Ascending aorta (tissue), 2 donors: Measurements from ENCODE around the gene FOXRED2. TPM values are rescaled to one million over a fixed set of nuclear protein-coding genes. Genes with fewer than 3 reads are reported as not detected.

ENCODE experiments used
- DNase-seq, 2 donors: peaks; one replicate each; pipeline ENCODE4 v3.0.0-alpha.2; 2019; ENCODE audit warnings: low spot score in 2 of 2
- H3K27ac ChIP-seq, 2 donors: fragments of 200-600 bp; sonication (generic); one replicate each; pipeline ENCODE4 v1.5.1; 2016 to 2017; ENCODE audit warnings: mild to moderate bottlenecking in 1 of 2
- H3K27me3 ChIP-seq: fragments of 200-600 bp; sonication (generic); one replicate; pipeline ENCODE4 v1.5.1; 2017
- H3K36me3 ChIP-seq, 2 donors: fragments of 200-600 bp; sonication (generic); one replicate each; pipeline ENCODE4 v1.5.1; 2016
- H3K4me1 ChIP-seq, 2 donors: fragments of 200-600 bp; sonication (generic); one replicate each; pipeline ENCODE4 v1.5.1; 2016 to 2017; ENCODE audit warnings: mild to moderate bottlenecking in 1 of 2
- H3K4me3 ChIP-seq, 2 donors: fragments of 200-600 bp; sonication (generic); one replicate each; pipeline ENCODE4 v1.5.1; 2016 to 2017; ENCODE audit warnings: mild to moderate bottlenecking in 1 of 2
- H3K9me3 ChIP-seq, 2 donors: fragments of 200-600 bp; sonication (generic); one replicate each; pipeline ENCODE4 v1.5.1; 2016
- CTCF ChIP-seq, 3 experiments: fragments of 200-600 bp in 2 of 3; fragments of 450-650 bp in 1 of 3; sonication (generic) in 2 of 3; IDR thresholded peaks; one replicate each; pipeline ENCODE4 v1.5.1; 2016 to 2019; ENCODE audit warnings: antibody characterized with exemption in 3 of 3, mild to moderate bottlenecking in 1 of 3, moderate library complexity in 1 of 3
- intact Hi-C: fragments of 100-400 bp; cut with DNase I; formaldehyde crosslinking; loops from one replicate; pipeline ENCODE4 v1.15.1; 2023
- total RNA-seq: library from RNA; depleted of rRNA; stranded (reverse); fragments of >200 nt; gene quantifications from one replicate; pipeline ENCODE4 v1.1.0, GENCODE V29; 2016

Gene FOXRED2
- 25.9 TPM for total RNA-seq

DNA sequence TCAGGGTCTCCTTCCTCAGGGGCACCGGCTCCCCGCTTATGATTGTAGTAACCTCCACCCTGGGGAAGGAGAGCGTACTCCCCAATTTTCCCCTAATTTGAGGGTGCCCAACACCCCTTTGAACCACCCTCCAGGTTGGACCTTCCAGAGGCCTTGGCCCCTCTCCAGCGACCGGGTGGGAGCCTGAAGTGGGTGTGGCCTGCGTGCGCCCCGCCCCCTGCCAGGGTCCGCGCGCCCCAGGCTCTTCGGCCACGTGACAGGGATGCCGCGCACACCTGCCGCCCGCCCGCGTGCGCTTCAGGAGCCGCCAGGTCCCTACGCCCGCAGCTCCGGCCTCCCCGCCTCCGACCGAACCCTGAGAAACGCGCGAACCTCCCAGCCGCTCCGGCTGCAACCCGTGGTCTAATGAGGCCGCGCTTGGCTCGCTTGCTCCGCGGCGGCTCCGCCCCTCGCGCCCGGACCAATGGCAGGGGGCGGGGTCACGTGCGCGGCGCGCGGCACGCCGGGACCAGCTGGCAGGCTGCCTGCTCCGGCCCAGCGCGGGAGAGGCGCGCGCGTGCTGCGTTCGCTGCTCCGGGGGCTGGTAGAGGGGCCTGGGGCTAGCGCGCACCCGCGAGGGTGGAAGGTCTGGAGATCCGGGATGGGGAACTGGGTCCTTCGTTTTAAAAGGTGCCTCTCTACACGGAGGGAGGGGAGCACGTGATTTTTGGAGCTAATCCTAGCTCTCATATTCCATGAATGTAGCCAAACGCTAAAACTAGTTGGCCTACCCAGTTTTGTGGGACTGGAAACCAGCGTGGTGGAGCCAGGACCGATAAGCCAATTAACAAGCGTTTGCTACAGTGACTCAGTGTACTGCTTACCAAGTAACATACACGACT lies at the start of gene FOXRED2:
FOXRED2 (minus strand) TSS at position 404 of the 881 bp plus-strand sequence. CDS start 618 bp downstream, outside the sequence.
- TF ChIP-seq CTCF (IDR thresholded peaks at IDR 0.05), result no peak
- peak; percentile 43 to 92 for DNase-seq
- Histone ChIP-seq H3K36me3 (peaks cover 17 to 23% of the 10 kb centered on the region in 2 donors), H3K27ac (peak within 1 kb of the TSS; percentile 76 to 87), H3K4me1 (peaks cover 6 to 13% of the 10 kb centered on the region in 2 donors), H3K27me3 (no peaks in the 10 kb centered on the region), H3K4me3 (peak within 1 kb of the TSS; percentile 70 to 71), H3K9me3 (no peaks in the 10 kb centered on the region)
- intact Hi-C loops, result no loop called here

DNA sequence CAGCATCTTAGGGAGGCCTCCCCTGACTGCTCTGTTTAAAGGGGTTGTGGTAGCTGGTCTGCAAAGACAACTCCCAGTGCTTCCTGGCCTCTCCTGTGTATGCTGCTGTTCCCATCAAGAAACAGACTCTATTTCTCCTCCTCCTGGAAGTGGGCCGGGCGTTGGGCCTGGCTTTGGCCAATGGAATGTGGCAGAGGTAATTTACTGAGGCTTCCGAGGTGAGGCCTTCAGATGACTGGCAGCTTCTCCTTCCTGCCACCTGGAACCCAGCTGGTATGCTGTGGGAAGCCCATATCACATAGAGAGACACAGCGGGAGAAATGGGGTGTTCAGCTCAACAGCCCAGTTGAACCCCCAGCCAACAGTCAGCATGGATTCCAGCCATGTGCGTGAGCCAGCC lies 47.3 kb upstream of the FOXRED2 start:
- H3K27me3 ChIP-seq, result no peaks in the 10 kb centered on the region

GRCh38 chr22:36552289-36552688 lies 45.4 kb upstream of the FOXRED2 start:
- H3K36me3 ChIP-seq, result no peaks in the 10 kb centered on the region
- intact Hi-C loops, result no loop called here
- no peaks in the 10 kb centered on the region for H3K27me3 ChIP-seq
- TF ChIP-seq CTCF (IDR thresholded peaks at IDR 0.05), result no peak
- DNase-seq, result no peak
- H3K4me1 ChIP-seq, result no peaks in the 10 kb centered on the region
- H3K9me3 ChIP-seq, result no peaks in the 10 kb centered on the region
- no peak overlapping the region for H3K27ac ChIP-seq
- H3K4me3 ChIP-seq, result no peak overlapping the region

More for the DNA sequence above, 47.3 kb upstream of the FOXRED2 start:
- TF ChIP-seq CTCF (IDR thresholded peaks at IDR 0.05), result no peak
- no peaks in the 10 kb centered on the region for H3K9me3 ChIP-seq
- no peaks in the 10 kb centered on the region for H3K36me3 ChIP-seq
- DNase-seq, result no peak
- intact Hi-C loops, result no loop called here
- H3K4me3 ChIP-seq, result no peak overlapping the region
- H3K4me1 ChIP-seq, result no peaks in the 10 kb centered on the region
- no peak overlapping the region for H3K27ac ChIP-seq

DNA sequence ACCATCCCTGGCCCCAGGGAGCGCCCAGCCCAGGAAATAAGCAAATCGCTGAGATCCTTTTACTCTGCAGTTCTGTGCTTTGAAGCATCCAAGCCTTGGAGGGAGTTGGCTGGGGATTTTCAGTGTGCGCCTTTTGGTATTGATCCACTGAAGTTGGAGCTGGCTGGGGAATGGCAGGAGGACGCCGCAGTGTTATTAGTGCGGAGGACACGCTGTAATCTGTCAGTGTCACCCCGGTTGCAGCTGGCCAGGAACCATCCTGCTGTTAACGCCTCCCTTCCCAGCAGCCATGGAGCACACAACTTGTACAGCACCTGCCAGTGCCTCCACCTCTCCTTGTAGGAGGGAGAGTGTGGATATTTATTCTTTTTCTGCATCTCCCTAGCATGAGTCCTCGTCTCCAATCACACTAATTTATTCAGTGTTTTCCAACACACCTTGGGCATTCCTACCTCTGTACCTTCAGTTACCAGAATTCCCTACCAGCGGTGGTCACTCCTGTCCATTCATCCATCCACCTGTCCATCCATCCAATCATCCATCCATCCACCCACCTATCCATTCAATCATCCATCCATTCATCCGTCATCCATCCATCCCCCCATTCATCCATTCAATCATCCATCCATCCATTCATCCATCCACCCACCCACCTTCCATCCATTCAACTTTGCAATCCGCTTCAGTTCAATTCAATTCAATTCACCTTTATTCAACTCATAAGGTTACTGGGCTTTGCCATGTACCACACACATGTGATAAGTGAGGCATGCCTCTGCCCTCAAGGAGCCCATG lies 44.1 kb upstream of the FOXRED2 start:
- TF ChIP-seq CTCF (IDR thresholded peaks at IDR 0.05), result no peak

GRCh38 chr22:36549033-36549432 lies 42.2 kb upstream of the FOXRED2 start:
- Histone ChIP-seq H3K27ac (no peak overlapping the region), H3K4me1 (no peaks in the 10 kb centered on the region), H3K9me3 (no peaks in the 10 kb centered on the region), H3K36me3 (no peaks in the 10 kb centered on the region), H3K27me3 (no peaks in the 10 kb centered on the region), H3K4me3 (no peak overlapping the region)
- DNase-seq, result no peak
- intact Hi-C loops, result loop anchor here (5.0 kb wide), 1 partner anchor 428 kb away; no protein-coding TSS in a partner anchor
- no peak for TF ChIP-seq CTCF (IDR thresholded peaks at IDR 0.05)

More for the DNA sequence above, 44.1 kb upstream of the FOXRED2 start:
- no peaks in the 10 kb centered on the region for H3K36me3 ChIP-seq
- H3K4me3 ChIP-seq, result no peak overlapping the region
- H3K4me1 ChIP-seq, result no peaks in the 10 kb centered on the region
- DNase-seq, result no peak
- H3K27ac ChIP-seq, result no peak overlapping the region
- no peaks in the 10 kb centered on the region for H3K9me3 ChIP-seq
- no peaks in the 10 kb centered on the region for H3K27me3 ChIP-seq
- intact Hi-C loops, result no loop called here
